ENCODE data around the gene C6orf47. TPM values are rescaled to one million over a fixed set of nuclear protein-coding genes. Genes with fewer than 3 reads are reported as not detected.

The C6orf47 gene
- total RNA-seq, 4 donors from 2014 or later = 24.5 to 39.6 (median 34.0) TPM

- peaks cover 0 to 2% (median under 1%) of the 10 kb centered on the region in 4 donors for H3K36me3 ChIP-seq
- peaks cover 18 to 22% (median 21%) of the 10 kb centered on the region in 4 donors for H3K4me1 ChIP-seq
- H3K4me3 ChIP-seq = no peak overlapping the region
- intact Hi-C loops (cut with DNase I) = no loop called here
- peaks cover 0 to 6% (median 0%) of the 10 kb centered on the region in 4 donors for H3K27me3 ChIP-seq
- no peak for DNase-seq (ENCODE audit: extremely low spot score)
- TF ChIP-seq POLR2AphosphoS5 (IDR thresholded peaks at IDR 0.05) = no peak
- TF ChIP-seq EP300 (IDR thresholded peaks at IDR 0.05) = no peak
- TF ChIP-seq POLR2A (IDR thresholded peaks at IDR 0.05; ENCODE audit: low read depth) = no peak
- H3K9me3 ChIP-seq = no peaks in the 10 kb centered on the region
- H3K27ac ChIP-seq (replicated peaks in 1 of 4) = no peak overlapping the region
- WGBS = 86% methylated on average over 6 of the region's 6 CpGs
These were observed 45.4 kb upstream of the C6orf47 start for GRCh38 chr6:31705931-31706330.

- WGBS = 2% methylated on average over 46 of the region's 54 CpGs
- peaks cover 12 to 29% (median 19%) of the 10 kb centered on the region in 4 donors for H3K36me3 ChIP-seq
- peak; percentile 100 for DNase-seq (ENCODE audit: extremely low spot score)
- intact Hi-C loops (cut with DNase I) = no loop called here
- H3K4me3 ChIP-seq = peak within 1 kb of the TSS; percentile 64 to 86 (median 80)
- H3K27ac ChIP-seq (replicated peaks in 1 of 4) = peak within 1 kb of the TSS; percentile 90 to 99 (median 97)
- TF ChIP-seq POLR2AphosphoS5 (IDR thresholded peaks at IDR 0.05) (peak; percentile 99 to 100), POLR2A (IDR thresholded peaks at IDR 0.05; ENCODE audit: low read depth) (peak; percentile 99), CTCF (IDR thresholded peaks at IDR 0.05) (peak in 1 of 3 experiments; percentile 20), EP300 (IDR thresholded peaks at IDR 0.05) (no peak)
- H3K27me3 ChIP-seq = no peaks in the 10 kb centered on the region
- H3K9me3 ChIP-seq = no peaks in the 10 kb centered on the region
- peaks cover 21 to 41% (median 32%) of the 10 kb centered on the region in 4 donors for H3K4me1 ChIP-seq
These were observed 42.5 kb upstream of the C6orf47 start, which contains the start of gene ABHD16A for GRCh38 chr6:31702819-31703716. Gene ABHD16A (minus strand): TSS chr6:31703324. CDS start chr6:31703281, 43 bp downstream.

- no peaks in the 10 kb centered on the region for H3K9me3 ChIP-seq
- DNase-seq (ENCODE audit: extremely low spot score) = no peak
- peaks cover 12 to 36% (median 22%) of the 10 kb centered on the region in 4 donors for H3K36me3 ChIP-seq
- under 1% methylated on average over 10 of the region's 10 CpGs for WGBS
- peak overlapping the region; percentile 64 to 86 (median 80) for H3K4me3 ChIP-seq
- intact Hi-C loops (cut with DNase I) = no loop called here
- no peaks in the 10 kb centered on the region for H3K27me3 ChIP-seq
- TF ChIP-seq POLR2A (IDR thresholded peaks at IDR 0.05; ENCODE audit: low read depth) (no peak), EP300 (IDR thresholded peaks at IDR 0.05) (no peak), POLR2AphosphoS5 (IDR thresholded peaks at IDR 0.05) (no peak), CTCF (IDR thresholded peaks at IDR 0.05) (no peak)
- H3K4me1 ChIP-seq = peaks cover 21 to 45% (median 32%) of the 10 kb centered on the region in 4 donors
- H3K27ac ChIP-seq (replicated peaks in 1 of 4) = peak overlapping the region; percentile 90 to 99 (median 97)
These were observed 41.8 kb upstream of the C6orf47 start for GRCh38 chr6:31702405-31702818.

GRCh38 chr6:31701666-31702404 is 41.3 kb upstream of the C6orf47 start:
- 13% methylated on average over 7 of the region's 7 CpGs for WGBS
- DNase-seq (ENCODE audit: extremely low spot score) = no peak
- H3K9me3 ChIP-seq = no peaks in the 10 kb centered on the region
- peaks cover 13 to 41% (median 25%) of the 10 kb centered on the region in 4 donors for H3K36me3 ChIP-seq
- intact Hi-C loops (cut with DNase I) = no loop called here
- no peaks in the 10 kb centered on the region for H3K27me3 ChIP-seq
- H3K4me1 ChIP-seq = peaks cover 21 to 49% (median 32%) of the 10 kb centered on the region in 4 donors
- no peak for TF ChIP-seq EP300 (IDR thresholded peaks at IDR 0.05)
- TF ChIP-seq POLR2A (IDR thresholded peaks at IDR 0.05; ENCODE audit: low read depth) = no peak
- no peak for TF ChIP-seq POLR2AphosphoS5 (IDR thresholded peaks at IDR 0.05)
- no peak for TF ChIP-seq CTCF (IDR thresholded peaks at IDR 0.05)
- peak overlapping the region; percentile 90 to 99 (median 97) for H3K27ac ChIP-seq (replicated peaks in 1 of 4)
- peak overlapping the region; percentile 64 to 86 (median 80) for H3K4me3 ChIP-seq

All from esophagus muscularis mucosa (tissue), 4 donors.